HCT116 (cell line): ENCODE data around the gene TTLL4. TPM values are rescaled to one million over a fixed set of nuclear protein-coding genes. Genes with fewer than 3 reads are reported as not detected.

Source experiments
- ATAC-seq: fragments of 200-7000 bp; cut with Tn5 transposase; 2 replicates; pipeline ENCODE4 v1.9.1; 2020; ENCODE audit warnings: mild to moderate bottlenecking, moderate library complexity
- BruUV-seq: library from RNA; stranded (reverse); fragments of 400-500 nt; replicated peaks from 2 replicates; lab custom pipeline; 2021; lab: Mats Ljungman, UMichigan
- CTCF ChIA-PET: fragments of 300-600 bp; sonication (Branson Sonifier 250); formaldehyde crosslinking; loops from one replicate; lab custom pipeline; 2021; ENCODE audit warnings: antibody characterized with exemption; lab: Charles Lee
- POLR2A ChIA-PET: fragments of 300-600, 350-600 bp; sonication (Branson Sonifier 250); formaldehyde crosslinking; loops from one replicate; lab custom pipeline; 2021; ENCODE audit warnings: antibody characterized with exemption; lab: Charles Lee
- RAD21 ChIA-PET, 2 experiments: fragments of 300-600 bp; sonication (Branson Sonifier 250); formaldehyde crosslinking; loops; one replicate each; lab custom pipeline; 2023; ENCODE audit warnings: low total read pairs in 2 of 2; ENCODE audit not compliant: uncharacterized antibody in 2 of 2, unreplicated experiment in 2 of 2, low non-redundant PET in 1 of 2; lab: Charles Lee
- DNase-seq: peaks from one replicate; pipeline ENCODE4 v3.0.0-alpha.2; 2010; ENCODE audit warnings: low read depth, low spot score
- H2AFZ ChIP-seq: fragments of 200-600 bp; shearing (Covaris generic), sonication (generic); 2 replicates; pipeline ENCODE4 v1.6.1; 2017; ENCODE audit warnings: low read depth, mixed run types, mixed read lengths, antibody characterized with exemption, low read length; ENCODE audit not compliant: poor library complexity, severe bottlenecking
- H3K27ac ChIP-seq: 2 replicates; pipeline ENCODE4 v1.5.1; 2012; ENCODE audit warnings: low read depth, low read length
- H3K27me3 ChIP-seq: fragments of 200-600 bp; sonication (generic); 2 replicates; pipeline ENCODE4 v1.6.1; 2016; ENCODE audit warnings: mixed run types, low read length, mixed read lengths; ENCODE audit not compliant: insufficient read depth
- H3K36me3 ChIP-seq, 2 experiments: fragments of 200-500 bp in 1 of 2; fragments of 200-600 bp in 1 of 2; sonication (Bioruptor generic) in 1 of 2; sonication (generic) in 1 of 2; 2 replicates each; pipeline versions ENCODE4 v1.5.1 to v1.6.1; 2014 to 2016; ENCODE audit warnings: low read length in 2 of 2, inconsistent platforms in 1 of 2, mixed read lengths in 1 of 2, mixed run types in 1 of 2; ENCODE audit not compliant: insufficient read depth in 2 of 2, control insufficient read depth in 1 of 2
- H3K4me1 ChIP-seq, 2 experiments: fragments of 200-600 bp in 1 of 2; sonication (generic) in 1 of 2; 2 replicates each; pipeline versions ENCODE4 v1.5.1 to v1.6.1; 2012 to 2017; ENCODE audit warnings: low read length in 2 of 2, inconsistent platforms in 1 of 2, mild to moderate bottlenecking in 1 of 2, mixed read lengths in 1 of 2, mixed run types in 1 of 2, moderate library complexity in 1 of 2; ENCODE audit not compliant: insufficient read depth in 2 of 2, control insufficient read depth in 1 of 2
- H3K4me2 ChIP-seq: fragments of 200-600 bp; sonication (generic); 2 replicates; pipeline ENCODE4 v1.6.1; 2017; ENCODE audit warnings: mixed run types, low read length, mixed read lengths
- H3K4me3 ChIP-seq, 2 experiments: fragments of 200-600 bp in 1 of 2; sonication (generic) in 1 of 2; replicated peaks in 1 of 2; 2 replicates each; pipeline ENCODE4 v1.5.1; 2011 to 2016; ENCODE audit warnings: low read length in 2 of 2, control low read depth in 1 of 2, low read depth in 1 of 2, mild to moderate bottlenecking in 1 of 2, mixed read lengths in 1 of 2, mixed run types in 1 of 2
- H3K79me2 ChIP-seq: fragments of 200-600 bp; sonication (generic); 2 replicates; pipeline ENCODE4 v1.6.1; 2017; ENCODE audit warnings: mild to moderate bottlenecking, mixed run types, low read length, moderate library complexity, mixed read lengths; ENCODE audit not compliant: insufficient read depth
- H3K9ac ChIP-seq: fragments of 200-600 bp; sonication (generic); 2 replicates; pipeline ENCODE4 v1.6.1; 2016; ENCODE audit warnings: low read length, mixed read lengths
- H3K9me2 ChIP-seq: fragments of 200-600 bp; sonication (generic), shearing (Covaris generic); 2 replicates; pipeline ENCODE4 v1.6.1; 2017; ENCODE audit warnings: mixed run types, mild to moderate bottlenecking, moderate library complexity; ENCODE audit not compliant: insufficient read depth
- H3K9me3 ChIP-seq, 2 experiments: fragments of 200-500 bp in 1 of 2; fragments of 200-600 bp in 1 of 2; sonication (Bioruptor generic) in 1 of 2; sonication (generic) in 1 of 2; 2 replicates each; pipeline ENCODE4 v1.6.1; 2014 to 2017; ENCODE audit warnings: low read length in 2 of 2, mixed read lengths in 2 of 2, inconsistent platforms in 1 of 2, low read depth in 1 of 2, mild to moderate bottlenecking in 1 of 2, mixed run types in 1 of 2, moderate library complexity in 1 of 2; ENCODE audit not compliant: control insufficient read depth in 1 of 2, insufficient read depth in 1 of 2
- H4K20me1 ChIP-seq: fragments of 200-600 bp; sonication (generic), shearing (Covaris generic); 2 replicates; pipeline ENCODE4 v1.6.1; 2017; ENCODE audit warnings: mixed run types, mild to moderate bottlenecking, moderate library complexity; ENCODE audit not compliant: insufficient read depth
- CEBPB ChIP-seq: IDR thresholded peaks from 2 replicates; pipeline ENCODE4 v1.6.1; 2012; ENCODE audit warnings: low read depth
- EZH2 ChIP-seq: fragments of 200-600 bp; sonication (generic); IDR thresholded peaks from 2 replicates; pipeline ENCODE4 v1.6.1; 2017; ENCODE audit warnings: antibody characterized with exemption, mixed run types
- FOSL1 ChIP-seq: IDR thresholded peaks from 2 replicates; pipeline ENCODE4 v1.6.1; 2012; ENCODE audit warnings: low read depth
- JUND ChIP-seq: IDR thresholded peaks from 2 replicates; pipeline ENCODE4 v1.6.1; 2012
- POLR2A ChIP-seq: IDR thresholded peaks from 2 replicates; pipeline ENCODE4 v1.7.0; 2011; ENCODE audit warnings: borderline replicate concordance; ENCODE audit not compliant: insufficient read depth, insufficient read length; ENCODE audit errors: extremely low read depth
- POLR2AphosphoS5 ChIP-seq: IDR thresholded peaks from 2 replicates; pipeline ENCODE4 v1.6.1; 2011; ENCODE audit warnings: mild to moderate bottlenecking, low read depth, low read length, moderate library complexity
- RAD21 ChIP-seq: IDR thresholded peaks from 2 replicates; pipeline ENCODE4 v1.6.1; 2012; ENCODE audit warnings: low read depth, mild to moderate bottlenecking
- SP1 ChIP-seq: IDR thresholded peaks from 2 replicates; pipeline ENCODE4 v1.6.1; 2012; ENCODE audit warnings: low read depth
- TCF7L2 ChIP-seq: IDR thresholded peaks from 2 replicates; pipeline ENCODE4 v1.7.0; 2011; ENCODE audit warnings: borderline replicate concordance, inconsistent platforms; ENCODE audit not compliant: insufficient read depth, insufficient read length; ENCODE audit errors: extremely low read depth
- YY1 ChIP-seq: IDR thresholded peaks from 2 replicates; pipeline ENCODE4 v1.6.1; 2011; ENCODE audit warnings: low read length, low read depth, moderate library complexity, mild to moderate bottlenecking; ENCODE audit not compliant: insufficient replicate concordance; ENCODE audit errors: extremely low read depth
- ZFX ChIP-seq: fragments of 450-650 bp; IDR thresholded peaks from 2 replicates; pipeline ENCODE4 v1.6.1; 2017
- intact Hi-C: fragments of 100-400 bp; cut with micrococcal nuclease; formaldehyde crosslinking; loops from 2 replicates; pipeline ENCODE4 v1.10.0; 2022
- total RNA-seq: library from RNA; stranded (reverse); gene quantifications from one replicate; pipeline ENCODE4 v1.2.1, GENCODE V29; 2021; ENCODE audit not compliant: unreplicated experiment
- TF ChIP-seq, protein P1 (sequence below), 3 experiments: fragments of 200-600 bp in 1 of 3; sonication (generic) in 1 of 3; IDR thresholded peaks in 2 of 3; conservative IDR thresholded peaks in 1 of 3; 2 replicates each; pipeline ENCODE4 v1.5.1; 2012 to 2017; ENCODE audit warnings: low read depth in 2 of 3, low read length in 2 of 3, antibody characterized with exemption in 1 of 3, borderline replicate concordance in 1 of 3, control low read depth in 1 of 3, mild to moderate bottlenecking in 1 of 3, mixed read lengths in 1 of 3, mixed run types in 1 of 3, moderate library complexity in 1 of 3; ENCODE audit not compliant: insufficient read depth in 1 of 3
- TF ChIP-seq, protein P2 (sequence below): IDR thresholded peaks from 2 replicates; pipeline ENCODE4 v1.6.1; 2011; ENCODE audit warnings: mild to moderate bottlenecking, low read length, moderate library complexity; ENCODE audit not compliant: insufficient replicate concordance; ENCODE audit errors: extremely low read depth

TTLL4 gene
- total RNA-seq, 1 experiment from 2014 or later, result 53.0 TPM

GRCh38 chr2:218716070-218716469 lies 5.4 kb downstream of the TTLL4 start:
- H3K4me2 ChIP-seq, result no peak overlapping the region
- no peak overlapping the region for H3K9ac ChIP-seq
- peaks cover 6 to 22% of the 10 kb centered on the region in 2 experiments; a peak in 3 of 4 replicates for H3K4me1 ChIP-seq
- no TSS peak for BruUV-seq
- peaks cover 10% of the 10 kb centered on the region; the same call in 1 of the 2 replicates for H4K20me1 ChIP-seq
- DNase-seq, result no peak
- RAD21 ChIA-PET, result no interaction called here
- intact Hi-C loops, result no loop called here
- TF ChIP-seq, protein P1, sequence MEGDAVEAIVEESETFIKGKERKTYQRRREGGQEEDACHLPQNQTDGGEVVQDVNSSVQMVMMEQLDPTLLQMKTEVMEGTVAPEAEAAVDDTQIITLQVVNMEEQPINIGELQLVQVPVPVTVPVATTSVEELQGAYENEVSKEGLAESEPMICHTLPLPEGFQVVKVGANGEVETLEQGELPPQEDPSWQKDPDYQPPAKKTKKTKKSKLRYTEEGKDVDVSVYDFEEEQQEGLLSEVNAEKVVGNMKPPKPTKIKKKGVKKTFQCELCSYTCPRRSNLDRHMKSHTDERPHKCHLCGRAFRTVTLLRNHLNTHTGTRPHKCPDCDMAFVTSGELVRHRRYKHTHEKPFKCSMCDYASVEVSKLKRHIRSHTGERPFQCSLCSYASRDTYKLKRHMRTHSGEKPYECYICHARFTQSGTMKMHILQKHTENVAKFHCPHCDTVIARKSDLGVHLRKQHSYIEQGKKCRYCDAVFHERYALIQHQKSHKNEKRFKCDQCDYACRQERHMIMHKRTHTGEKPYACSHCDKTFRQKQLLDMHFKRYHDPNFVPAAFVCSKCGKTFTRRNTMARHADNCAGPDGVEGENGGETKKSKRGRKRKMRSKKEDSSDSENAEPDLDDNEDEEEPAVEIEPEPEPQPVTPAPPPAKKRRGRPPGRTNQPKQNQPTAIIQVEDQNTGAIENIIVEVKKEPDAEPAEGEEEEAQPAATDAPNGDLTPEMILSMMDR (IDR thresholded peaks at IDR 0.05 in 2 of 3, conservative IDR thresholded peaks at IDR 0.05 in 1 of 3; ENCODE audit: borderline replicate concordance in 1 of 3, insufficient read depth in 1 of 3, low read depth in 2 of 3, low read length in 2 of 3), result no peak
- TF ChIP-seq SP1, result no peak
- TF ChIP-seq CEBPB, result no peak
- TF ChIP-seq POLR2AphosphoS5, result no peak
- no peaks in the 10 kb centered on the region for H3K9me2 ChIP-seq
- H3K79me2 ChIP-seq, result peaks cover 97% of the 10 kb centered on the region
- H3K9me3 ChIP-seq, result no peaks in the 10 kb centered on the region
- H2AFZ ChIP-seq, result no peak overlapping the region
- peaks cover 4 to 5% of the 10 kb centered on the region in 2 experiments; a peak in 1 of 4 replicates for H3K36me3 ChIP-seq
- ATAC-seq, result no peak
- CTCF ChIA-PET, result no interaction called here
- POLR2A ChIA-PET, result no interaction called here
- no peaks in the 10 kb centered on the region for H3K27me3 ChIP-seq
- H3K27ac ChIP-seq, result no peak overlapping the region
- H3K4me3 ChIP-seq, result no peak overlapping the region

- peaks cover 97% of the 10 kb centered on the region for H3K79me2 ChIP-seq
- ChIA-PET CTCF (no interaction called here), RAD21 (interaction anchor here in 1 of 2 experiments (0.8 kb wide), 1 partner anchor 14 kb away, joined by 3 read pairs; no protein-coding TSS in a partner anchor), POLR2A (no interaction called here)
- no peak overlapping the region for H3K27ac ChIP-seq
- BruUV-seq, result no TSS peak
- H3K36me3 ChIP-seq, result peaks cover 4 to 5% of the 10 kb centered on the region in 2 experiments; a peak in 1 of 4 replicates
- no peaks in the 10 kb centered on the region for H3K9me3 ChIP-seq
- intact Hi-C loops, result no loop called here
- H3K4me3 ChIP-seq, result no peak overlapping the region
- H4K20me1 ChIP-seq, result peaks cover 10% of the 10 kb centered on the region; the same call in 1 of the 2 replicates
- H3K4me1 ChIP-seq, result peaks cover 6 to 15% of the 10 kb centered on the region in 2 experiments; a peak in 3 of 4 replicates
- peak overlapping the region; percentile 31; the same call in 1 of the 2 replicates for H3K4me2 ChIP-seq
- ATAC-seq (no peak), DNase-seq (no peak)
- no peak overlapping the region for H2AFZ ChIP-seq
- H3K9ac ChIP-seq, result no peak overlapping the region
- no peaks in the 10 kb centered on the region for H3K9me2 ChIP-seq
- H3K27me3 ChIP-seq, result no peaks in the 10 kb centered on the region
- TF ChIP-seq CEBPB (no peak), EZH2 (no peak), RAD21 (no peak), TCF7L2 (no peak), POLR2AphosphoS5 (no peak), YY1 (no peak), FOSL1 (peak; percentile 54), JUND (0 out of 2 replicates have a peak, but pooled peaks have one; percentile 39), POLR2A (no peak), ZFX (no peak)
- TF ChIP-seq, protein P2, sequence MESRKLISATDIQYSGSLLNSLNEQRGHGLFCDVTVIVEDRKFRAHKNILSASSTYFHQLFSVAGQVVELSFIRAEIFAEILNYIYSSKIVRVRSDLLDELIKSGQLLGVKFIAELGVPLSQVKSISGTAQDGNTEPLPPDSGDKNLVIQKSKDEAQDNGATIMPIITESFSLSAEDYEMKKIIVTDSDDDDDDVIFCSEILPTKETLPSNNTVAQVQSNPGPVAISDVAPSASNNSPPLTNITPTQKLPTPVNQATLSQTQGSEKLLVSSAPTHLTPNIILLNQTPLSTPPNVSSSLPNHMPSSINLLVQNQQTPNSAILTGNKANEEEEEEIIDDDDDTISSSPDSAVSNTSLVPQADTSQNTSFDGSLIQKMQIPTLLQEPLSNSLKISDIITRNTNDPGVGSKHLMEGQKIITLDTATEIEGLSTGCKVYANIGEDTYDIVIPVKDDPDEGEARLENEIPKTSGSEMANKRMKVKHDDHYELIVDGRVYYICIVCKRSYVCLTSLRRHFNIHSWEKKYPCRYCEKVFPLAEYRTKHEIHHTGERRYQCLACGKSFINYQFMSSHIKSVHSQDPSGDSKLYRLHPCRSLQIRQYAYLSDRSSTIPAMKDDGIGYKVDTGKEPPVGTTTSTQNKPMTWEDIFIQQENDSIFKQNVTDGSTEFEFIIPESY, result no peak
- TF ChIP-seq, protein P1 (IDR thresholded peaks at IDR 0.05 in 2 of 3, conservative IDR thresholded peaks at IDR 0.05 in 1 of 3; ENCODE audit: borderline replicate concordance in 1 of 3, insufficient read depth in 1 of 3, low read depth in 2 of 3, low read length in 2 of 3), result no peak
Measured at GRCh38 chr2:218717262-218717661, 6.6 kb downstream of the TTLL4 start.
